ENCODE measurements around the gene CHIT1.

The CHIT1 gene

DNA sequence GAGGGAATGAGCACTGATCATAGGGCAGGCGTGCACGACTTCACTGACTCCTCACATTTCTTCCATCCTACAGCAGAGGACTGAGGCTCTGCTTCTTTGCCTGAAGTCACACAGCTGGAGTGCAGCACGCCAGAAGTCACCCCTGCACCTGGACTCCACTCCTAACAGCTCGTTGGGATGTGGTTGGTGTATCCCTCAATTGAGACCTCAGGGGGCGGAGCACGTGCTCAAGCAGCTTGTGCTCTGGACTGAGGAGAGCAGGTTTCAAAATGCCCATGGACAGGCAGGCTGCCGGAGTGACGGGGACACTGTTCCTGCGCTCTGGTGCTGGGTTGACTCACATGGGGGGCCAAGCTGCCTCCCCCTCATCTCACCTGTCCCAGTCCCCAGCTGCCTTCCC, 13.9 kb downstream of the CHIT1 start:
- no peak for DNase-seq

DNA sequence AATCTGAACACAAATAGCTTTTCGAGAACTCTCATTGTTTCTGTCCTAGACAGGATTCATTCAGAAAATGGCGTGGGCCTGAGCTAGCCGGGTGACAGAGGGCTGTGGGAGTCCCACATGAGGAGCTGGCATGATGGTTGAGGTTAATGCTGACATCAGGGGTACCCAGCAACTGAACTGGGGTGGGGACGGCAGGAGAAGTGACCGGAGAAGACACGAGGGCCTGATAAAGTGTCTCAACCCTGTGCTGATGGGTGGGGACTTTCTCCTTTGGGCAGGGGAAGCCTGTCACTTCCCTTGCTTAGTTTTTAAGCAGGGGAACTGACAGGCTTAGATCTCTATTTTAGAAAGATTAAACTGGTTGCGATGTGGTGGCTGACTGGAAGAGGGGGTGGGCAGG, 14.6 kb downstream of the CHIT1 start:
- no peak for DNase-seq

GRCh38 chr1:203213126-203213525, 16.3 kb downstream of the CHIT1 start:
- no peak for DNase-seq

GRCh38 chr1:203211812-203212211, 17.7 kb downstream of the CHIT1 start:
- DNase-seq, result no peak

- no peak for DNase-seq
These were observed 18.5 kb downstream of the CHIT1 start for GRCh38 chr1:203210988-203211387.

GRCh38 chr1:203210350-203210749, 19.1 kb downstream of the CHIT1 start:
- DNase-seq, result no peak

GRCh38 chr1:203208181-203208580, 21.3 kb downstream of the CHIT1 start:
- DNase-seq, result no peak

GRCh38 chr1:203207751-203208150, 21.7 kb downstream of the CHIT1 start:
- DNase-seq, result no peak

GRCh38 chr1:203206129-203206687, 23.3 kb downstream of the CHIT1 start:
- no peak for DNase-seq

GRCh38 chr1:203204756-203205155, 24.7 kb downstream of the CHIT1 start:
- no peak for DNase-seq

DNA sequence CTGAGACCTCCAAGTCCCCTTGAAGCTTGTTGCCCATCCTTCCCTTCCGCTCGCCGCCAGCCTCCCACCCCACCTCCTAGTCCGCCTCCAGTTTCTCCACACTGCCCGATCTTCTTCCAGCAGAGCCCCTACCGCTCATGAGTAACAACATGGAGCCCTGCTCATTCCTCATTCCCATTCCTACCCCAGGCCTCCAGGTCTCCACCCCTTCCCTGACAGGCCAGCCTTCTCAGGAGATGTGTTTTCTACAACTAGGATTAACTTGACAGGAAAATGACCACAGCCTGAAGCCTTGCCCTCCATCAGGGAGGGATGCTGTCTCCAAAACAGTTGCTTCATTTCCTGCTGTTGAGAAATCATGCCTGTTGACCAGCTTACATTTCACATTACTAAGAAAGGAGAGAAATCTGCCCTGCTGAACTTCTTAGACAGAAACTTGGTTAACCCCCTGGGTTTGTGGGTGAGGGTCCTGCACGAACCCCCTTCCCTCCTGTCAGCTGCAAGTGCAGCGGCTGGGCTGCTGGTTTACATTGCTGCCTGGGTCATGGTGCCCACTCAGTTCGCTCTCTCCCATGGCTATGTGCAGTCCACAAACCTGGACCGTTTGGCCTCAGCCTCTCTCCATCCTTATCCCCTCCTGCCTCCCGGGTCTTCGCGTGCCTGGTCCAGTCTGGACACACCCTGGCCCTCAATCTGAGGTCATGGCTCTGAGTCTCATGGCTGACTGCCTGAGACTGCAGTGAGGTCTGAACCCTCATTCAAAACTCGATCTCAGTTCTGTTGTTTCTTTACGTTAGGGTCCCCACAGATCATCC, 26.8 kb downstream of the CHIT1 start:
- DNase-seq, result no peak

DNA sequence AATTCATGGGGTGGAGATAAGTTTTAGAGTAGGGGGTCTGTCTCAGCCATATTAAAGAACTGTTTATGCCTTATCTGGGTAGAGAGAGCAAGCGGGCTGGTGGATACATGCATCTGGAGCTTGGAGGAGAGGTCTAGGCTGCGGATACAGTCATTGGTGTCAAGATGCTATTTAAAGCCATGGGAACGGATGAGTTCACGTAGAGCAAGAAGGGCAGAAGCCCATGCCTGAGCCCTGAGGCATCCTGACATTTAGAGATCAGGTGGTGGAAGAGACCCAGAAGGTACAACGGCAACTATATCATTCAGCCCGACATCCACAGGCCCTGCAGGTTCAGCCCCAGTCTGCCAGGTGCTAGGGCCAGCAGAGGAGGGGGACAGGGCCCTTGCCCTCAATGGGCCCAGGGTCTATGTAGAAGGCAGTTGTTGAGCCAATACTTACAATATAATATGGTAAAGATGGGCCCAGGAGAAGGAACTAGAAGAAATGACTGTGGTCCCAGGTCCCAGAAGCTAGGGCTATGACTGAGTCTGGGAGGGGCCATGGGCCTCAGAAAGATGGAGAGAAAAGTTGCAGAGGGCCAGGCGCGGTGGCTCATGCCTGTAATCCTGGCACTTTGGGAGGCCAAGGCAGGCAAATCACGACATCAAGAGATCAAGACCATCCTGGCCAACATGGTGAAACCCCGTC, 27.8 kb downstream of the CHIT1 start:
- no peak for DNase-seq

DNA sequence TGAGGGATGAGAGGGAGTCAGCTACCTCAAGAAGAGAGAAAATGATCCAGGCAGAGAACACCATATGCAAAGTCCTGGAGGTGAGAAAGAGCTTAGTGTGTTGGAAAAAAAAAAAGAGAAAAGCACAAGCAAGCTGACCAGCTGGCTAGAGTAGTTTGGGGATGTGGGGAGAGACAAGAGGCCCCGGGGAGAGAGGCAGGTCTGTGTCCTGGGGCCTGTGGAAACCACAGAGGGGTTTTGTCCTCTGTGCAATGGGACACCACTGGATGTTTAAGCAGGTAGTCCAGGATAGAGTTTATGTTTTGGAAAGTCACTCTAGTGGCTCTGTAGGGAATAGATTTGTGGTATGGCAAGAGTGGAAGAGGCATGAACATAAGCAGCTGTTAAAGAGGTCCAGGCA, 28.6 kb downstream of the CHIT1 start:
- no peak for DNase-seq

DNA sequence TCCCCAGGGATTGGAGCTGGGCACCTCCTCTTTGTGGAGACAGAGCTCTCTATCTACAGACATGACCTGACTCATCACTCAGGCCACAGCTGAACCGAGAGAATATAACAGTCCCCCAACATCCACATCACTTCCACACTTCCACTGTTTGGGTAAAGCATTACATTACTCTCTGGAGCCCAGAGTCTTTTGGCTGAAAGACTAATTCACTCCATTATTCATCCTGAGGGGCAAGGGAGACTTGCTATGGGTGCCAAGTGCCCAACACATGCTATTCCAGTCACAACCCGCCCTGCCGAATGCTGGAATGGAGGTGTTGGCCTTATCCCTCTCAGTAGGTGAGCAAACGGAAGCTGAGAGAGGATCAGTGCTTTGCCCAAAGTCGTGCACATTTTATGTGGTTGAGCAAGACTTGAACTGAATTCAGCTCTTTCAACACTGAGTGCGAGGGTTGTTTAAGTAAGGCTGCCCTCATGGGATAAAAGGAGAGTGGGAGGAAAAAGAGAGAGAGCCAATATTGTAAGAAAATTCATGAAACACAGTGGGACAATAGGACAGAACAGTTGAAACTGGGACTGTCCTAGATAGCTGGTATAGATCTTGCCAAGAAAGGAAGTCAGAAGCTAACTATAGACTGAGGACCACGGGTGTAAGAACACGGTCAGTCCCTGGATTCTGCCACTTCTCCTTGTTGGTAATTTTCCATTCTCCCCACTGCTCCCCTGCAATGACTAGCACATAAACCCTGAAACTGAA, 29.5 kb downstream of the CHIT1 start:
- no peak for DNase-seq

- DNase-seq, result no peak
These were observed 30.0 kb downstream of the CHIT1 start for GRCh38 chr1:203199481-203199815.

- DNase-seq, result no peak
These were observed 30.5 kb downstream of the CHIT1 start for GRCh38 chr1:203199002-203199401.

- DNase-seq, result no peak
These were observed 31.8 kb downstream of the CHIT1 start for GRCh38 chr1:203197625-203198024.

GRCh38 chr1:203196371-203196770, 33.1 kb downstream of the CHIT1 start:
- DNase-seq, result no peak

DNA sequence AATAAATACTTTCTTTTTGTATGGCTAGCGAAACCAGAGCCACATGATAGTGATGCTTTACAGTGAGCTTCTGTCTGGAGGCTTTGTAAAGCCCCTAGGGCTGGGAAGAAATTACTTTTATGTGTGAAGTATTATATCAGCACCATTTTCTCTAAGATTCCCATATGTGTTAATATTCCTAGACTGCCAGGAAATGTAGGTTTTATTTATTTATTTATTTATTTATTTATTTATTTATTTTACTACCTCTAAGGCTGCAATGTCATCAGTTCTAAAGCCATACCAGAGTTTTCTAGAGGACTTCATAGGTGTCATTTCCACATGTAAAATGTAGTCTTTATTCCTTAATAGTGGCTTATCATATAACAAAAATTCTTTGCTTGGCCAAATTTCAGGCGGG, 38.5 kb downstream of the CHIT1 start:
- DNase-seq, result no peak

DNA sequence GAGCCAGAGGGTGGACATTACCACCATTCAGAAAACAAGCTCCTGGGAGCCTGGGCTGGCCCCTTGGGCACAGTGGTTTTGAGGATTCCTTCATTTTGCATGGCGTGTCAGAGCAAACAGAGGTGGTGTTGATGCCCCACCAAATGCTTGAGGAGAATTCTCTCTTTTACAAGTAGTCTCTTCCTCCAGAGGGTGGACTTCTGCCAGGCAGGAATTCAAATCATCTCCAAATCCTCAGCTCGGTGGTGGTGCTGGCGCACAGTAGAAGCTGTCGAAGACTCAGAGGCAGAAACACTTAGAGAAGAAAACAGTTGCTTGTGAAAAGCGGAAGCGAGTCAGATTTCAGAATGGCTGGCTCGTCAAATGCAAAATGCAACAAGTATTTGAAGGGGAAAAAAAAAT, 39.5 kb downstream of the CHIT1 start:
- no peak for DNase-seq

DNA sequence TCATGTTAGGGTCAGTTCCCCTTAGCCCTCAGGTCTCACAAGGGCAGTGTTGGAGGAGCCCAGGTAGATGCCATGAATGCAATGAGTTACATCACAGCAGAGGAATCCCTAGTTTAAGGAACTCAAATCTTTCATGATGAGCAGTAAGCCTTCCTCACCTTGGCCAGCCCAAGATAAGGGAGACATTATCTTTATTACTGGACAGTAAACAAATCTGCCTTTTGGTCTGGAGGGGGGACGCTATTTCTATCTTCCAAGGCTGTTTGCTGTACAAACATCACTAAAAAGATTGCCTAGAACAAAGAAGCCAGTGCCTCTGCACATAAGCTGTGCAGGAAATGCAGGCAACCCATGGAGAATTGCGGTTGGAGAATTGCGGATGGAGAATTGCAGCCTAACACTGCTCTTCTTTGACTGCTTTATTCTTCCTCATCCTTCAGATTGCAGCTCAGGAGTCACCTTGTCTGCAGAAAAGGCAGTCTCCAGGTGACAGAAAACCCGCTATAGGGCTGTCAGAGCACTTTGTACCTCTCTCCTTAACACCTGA, 40.7 kb downstream of the CHIT1 start:
- no peak for DNase-seq

- no peak for DNase-seq
These were observed 41.7 kb downstream of the CHIT1 start for GRCh38 chr1:203187689-203188264.

DNA sequence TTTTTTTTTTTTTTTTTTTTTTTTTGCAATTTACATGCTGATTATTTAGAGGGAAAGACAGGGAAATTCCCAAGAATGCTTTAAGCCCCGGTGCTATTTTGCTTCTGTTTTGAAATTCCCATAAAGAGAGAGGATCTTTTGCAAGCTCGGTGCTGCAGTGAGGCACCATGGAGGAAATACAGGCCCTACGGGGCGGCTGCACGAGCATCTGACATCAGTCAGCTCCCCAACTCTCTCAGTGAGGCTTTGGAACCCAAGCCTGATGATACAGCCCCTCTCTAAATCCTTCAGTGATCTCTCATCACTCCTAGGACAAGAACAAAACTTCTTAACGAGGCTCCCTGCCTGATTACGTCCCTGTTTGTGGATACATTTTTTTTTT, 42.2 kb downstream of the CHIT1 start:
- DNase-seq, result no peak
